Measurements from ENCODE around the gene RRAS. TPM values are rescaled to one million over a fixed set of nuclear protein-coding genes. Genes with fewer than 3 reads are reported as not detected.

RRAS gene
- total RNA-seq, 1 experiment from 2014 or later, result 55.9 TPM

GRCh38 chr19:49616945-49617344 lies 23.0 kb downstream of the RRAS start:
- Histone ChIP-seq H2AFZ (ENCODE audit: low read depth, low read length, poor library complexity, severe bottlenecking) (no peak overlapping the region), H3K4me1 (ENCODE audit: control insufficient read depth in 1 of 2, insufficient read depth in 2 of 2, low read length in 2 of 2) (peaks cover 28 to 31% of the 10 kb centered on the region in 2 experiments), H3K9me3 (ENCODE audit: control insufficient read depth in 1 of 2, insufficient read depth in 1 of 2, low read depth in 1 of 2, low read length in 2 of 2) (no peaks in the 10 kb centered on the region), H3K36me3 (ENCODE audit: control insufficient read depth in 1 of 2, insufficient read depth in 2 of 2, low read length in 2 of 2) (peaks cover 21 to 28% of the 10 kb centered on the region in 2 experiments; a peak in 3 of 4 replicates), H3K27ac (ENCODE audit: low read depth, low read length) (no peak overlapping the region), H3K4me2 (ENCODE audit: low read length) (no peak overlapping the region), H3K4me3 (replicated peaks in 1 of 2; ENCODE audit: low read depth in 1 of 2, low read length in 2 of 2) (no peak overlapping the region), H3K9me2 (ENCODE audit: insufficient read depth) (no peaks in the 10 kb centered on the region), H3K9ac (ENCODE audit: low read length) (no peak overlapping the region), H3K79me2 (ENCODE audit: insufficient read depth, low read length) (peaks cover 41% of the 10 kb centered on the region), H3K27me3 (ENCODE audit: insufficient read depth, low read length) (no peaks in the 10 kb centered on the region), H4K20me1 (ENCODE audit: insufficient read depth) (peaks cover 7% of the 10 kb centered on the region; the same call in 1 of the 2 replicates)
- intact Hi-C loops (cut with micrococcal nuclease), result no loop called here
- BruUV-seq (replicated peaks), result no TSS peak
- RAD21 ChIA-PET (ENCODE audit: low non-redundant PET in 1 of 2, low total read pairs in 2 of 2, uncharacterized antibody in 2 of 2, unreplicated experiment in 2 of 2), result no interaction called here
- no peak for ATAC-seq
- DNase-seq (ENCODE audit: low read depth, low spot score), result no peak
- POLR2A ChIA-PET, result interaction anchor here (0.6 kb wide), 2 partner anchors 623 to 736 kb away, joined by 3 to 4 read pairs; partner anchors contain the start of gene RUVBL2
- CTCF ChIA-PET, result no interaction called here
- TF ChIP-seq EGR1 (IDR thresholded peaks at IDR 0.05; ENCODE audit: low read depth) (no peak), SRF (IDR thresholded peaks at IDR 0.05; ENCODE audit: low read depth) (no peak), EZH2 (IDR thresholded peaks at IDR 0.05) (no peak)

DNA sequence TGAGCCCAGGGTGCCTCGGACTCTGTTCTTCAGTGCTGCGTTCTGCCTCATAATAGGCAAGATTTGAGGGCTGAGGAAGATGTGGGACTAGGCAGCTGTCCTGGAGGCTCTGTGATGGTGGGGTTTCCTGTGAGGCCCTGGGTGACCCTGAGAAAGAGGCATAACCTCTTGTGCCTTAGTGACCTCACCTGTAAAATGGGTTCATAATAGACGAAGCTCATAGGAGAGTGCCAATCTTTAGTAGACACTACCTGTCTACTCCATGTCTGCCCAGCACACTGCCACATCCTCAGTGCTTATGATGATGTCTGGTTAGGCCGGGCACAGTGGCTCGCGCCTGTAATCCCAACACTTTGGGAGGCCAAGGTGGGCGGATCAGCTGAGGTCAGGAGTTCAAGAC lies 23.4 kb downstream of the RRAS start:
- peaks cover 41% of the 10 kb centered on the region for H3K79me2 ChIP-seq (ENCODE audit: insufficient read depth, low read length)

More for the DNA sequence above, 23.4 kb downstream of the RRAS start:
- ATAC-seq (no peak), DNase-seq (ENCODE audit: low read depth, low spot score) (no peak)
- ChIA-PET CTCF (no interaction called here), RAD21 (ENCODE audit: low non-redundant PET in 1 of 2, low total read pairs in 2 of 2, uncharacterized antibody in 2 of 2, unreplicated experiment in 2 of 2) (no interaction called here), POLR2A (no interaction called here)
- TF ChIP-seq, protein P1, sequence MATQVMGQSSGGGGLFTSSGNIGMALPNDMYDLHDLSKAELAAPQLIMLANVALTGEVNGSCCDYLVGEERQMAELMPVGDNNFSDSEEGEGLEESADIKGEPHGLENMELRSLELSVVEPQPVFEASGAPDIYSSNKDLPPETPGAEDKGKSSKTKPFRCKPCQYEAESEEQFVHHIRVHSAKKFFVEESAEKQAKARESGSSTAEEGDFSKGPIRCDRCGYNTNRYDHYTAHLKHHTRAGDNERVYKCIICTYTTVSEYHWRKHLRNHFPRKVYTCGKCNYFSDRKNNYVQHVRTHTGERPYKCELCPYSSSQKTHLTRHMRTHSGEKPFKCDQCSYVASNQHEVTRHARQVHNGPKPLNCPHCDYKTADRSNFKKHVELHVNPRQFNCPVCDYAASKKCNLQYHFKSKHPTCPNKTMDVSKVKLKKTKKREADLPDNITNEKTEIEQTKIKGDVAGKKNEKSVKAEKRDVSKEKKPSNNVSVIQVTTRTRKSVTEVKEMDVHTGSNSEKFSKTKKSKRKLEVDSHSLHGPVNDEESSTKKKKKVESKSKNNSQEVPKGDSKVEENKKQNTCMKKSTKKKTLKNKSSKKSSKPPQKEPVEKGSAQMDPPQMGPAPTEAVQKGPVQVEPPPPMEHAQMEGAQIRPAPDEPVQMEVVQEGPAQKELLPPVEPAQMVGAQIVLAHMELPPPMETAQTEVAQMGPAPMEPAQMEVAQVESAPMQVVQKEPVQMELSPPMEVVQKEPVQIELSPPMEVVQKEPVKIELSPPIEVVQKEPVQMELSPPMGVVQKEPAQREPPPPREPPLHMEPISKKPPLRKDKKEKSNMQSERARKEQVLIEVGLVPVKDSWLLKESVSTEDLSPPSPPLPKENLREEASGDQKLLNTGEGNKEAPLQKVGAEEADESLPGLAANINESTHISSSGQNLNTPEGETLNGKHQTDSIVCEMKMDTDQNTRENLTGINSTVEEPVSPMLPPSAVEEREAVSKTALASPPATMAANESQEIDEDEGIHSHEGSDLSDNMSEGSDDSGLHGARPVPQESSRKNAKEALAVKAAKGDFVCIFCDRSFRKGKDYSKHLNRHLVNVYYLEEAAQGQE (IDR thresholded peaks at IDR 0.05; ENCODE audit: low read depth), result no peak
- no peak for TF ChIP-seq ZNF274 (IDR thresholded peaks at IDR 0.05; ENCODE audit: low read depth, low read length)
- no peak for TF ChIP-seq ZBTB33 (IDR thresholded peaks at IDR 0.05; ENCODE audit: extremely low read depth, insufficient replicate concordance, low read length)
- TF ChIP-seq POLR2AphosphoS5 (IDR thresholded peaks at IDR 0.05; ENCODE audit: low read depth, low read length), result no peak
- no peak for TF ChIP-seq ZFX (IDR thresholded peaks at IDR 0.05)
- TF ChIP-seq EZH2phosphoT487 (IDR thresholded peaks at IDR 0.05; ENCODE audit: borderline replicate concordance), result no peak
- no peak for TF ChIP-seq CBX3 (IDR thresholded peaks at IDR 0.05; ENCODE audit: low read depth)
- no peak for TF ChIP-seq FOSL1 (IDR thresholded peaks at IDR 0.05; ENCODE audit: low read depth)
- TF ChIP-seq, protein P2, sequence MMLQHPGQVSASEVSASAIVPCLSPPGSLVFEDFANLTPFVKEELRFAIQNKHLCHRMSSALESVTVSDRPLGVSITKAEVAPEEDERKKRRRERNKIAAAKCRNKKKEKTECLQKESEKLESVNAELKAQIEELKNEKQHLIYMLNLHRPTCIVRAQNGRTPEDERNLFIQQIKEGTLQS (IDR thresholded peaks at IDR 0.05), result no peak
- TF ChIP-seq SIN3A (IDR thresholded peaks at IDR 0.05; ENCODE audit: low read depth), result no peak
- TF ChIP-seq POLR2A (IDR thresholded peaks at IDR 0.05; ENCODE audit: borderline replicate concordance, extremely low read depth, insufficient read depth, insufficient read length), result no peak
- no peak for TF ChIP-seq TCF7L2 (IDR thresholded peaks at IDR 0.05; ENCODE audit: borderline replicate concordance, extremely low read depth, insufficient read depth, insufficient read length)
- Histone ChIP-seq H2AFZ (ENCODE audit: low read depth, low read length, poor library complexity, severe bottlenecking) (no peak overlapping the region), H3K9me2 (ENCODE audit: insufficient read depth) (no peaks in the 10 kb centered on the region), H3K9ac (ENCODE audit: low read length) (no peak overlapping the region), H3K4me3 (replicated peaks in 1 of 2; ENCODE audit: low read depth in 1 of 2, low read length in 2 of 2) (no peak overlapping the region), H3K27ac (ENCODE audit: low read depth, low read length) (no peak overlapping the region), H3K9me3 (ENCODE audit: control insufficient read depth in 1 of 2, insufficient read depth in 1 of 2, low read depth in 1 of 2, low read length in 2 of 2) (no peaks in the 10 kb centered on the region), H3K4me1 (ENCODE audit: control insufficient read depth in 1 of 2, insufficient read depth in 2 of 2, low read length in 2 of 2) (peaks cover 28 to 32% of the 10 kb centered on the region in 2 experiments), H3K36me3 (ENCODE audit: control insufficient read depth in 1 of 2, insufficient read depth in 2 of 2, low read length in 2 of 2) (peaks cover 21 to 24% of the 10 kb centered on the region in 2 experiments; a peak in 3 of 4 replicates), H3K27me3 (ENCODE audit: insufficient read depth, low read length) (no peaks in the 10 kb centered on the region), H3K4me2 (ENCODE audit: low read length) (no peak overlapping the region), H4K20me1 (ENCODE audit: insufficient read depth) (peaks cover 7% of the 10 kb centered on the region; the same call in 1 of the 2 replicates)
- intact Hi-C loops (cut with micrococcal nuclease), result no loop called here
- BruUV-seq (replicated peaks), result no TSS peak

All from HCT116 (cell line).